Measurements from ENCODE around the gene CPVL. TPM values are rescaled to one million over a fixed set of nuclear protein-coding genes. Genes with fewer than 3 reads are reported as not detected.
A peak's percentile ranks its signal among the peaks of the same experiment; 100 is the strongest.

The CPVL gene
- total RNA-seq, 1 donor from 2014 or later: 22.2 TPM

GRCh38 chr7:29042824-29043231, 103.5 kb downstream of the CPVL start:
- FAIRE-seq: no peak
- no peaks in the 10 kb centered on the region for H3K27me3 ChIP-seq (ENCODE audit: insufficient read depth, low read length)
- no peaks in the 10 kb centered on the region for H3K9me3 ChIP-seq (ENCODE audit: insufficient read depth, low read depth, low read length)
- Mint-ChIP-seq H3K9me3 (ENCODE audit: unreplicated experiment) (peaks cover 2% of the 10 kb centered on the region), H3K36me3 (ENCODE audit: low read depth, unreplicated experiment) (no peaks in the 10 kb centered on the region), H3K27ac (ENCODE audit: unreplicated experiment) (no peak overlapping the region), H3K4me1 (ENCODE audit: low read depth, unreplicated experiment) (peaks cover 40% of the 10 kb centered on the region), H3K27me3 (ENCODE audit: low read depth, unreplicated experiment) (no peaks in the 10 kb centered on the region), H3K4me3 (ENCODE audit: unreplicated experiment) (no peak overlapping the region)
- no peak for TF ChIP-seq EZH2 (IDR thresholded peaks at IDR 0.05; ENCODE audit: insufficient read depth, low read length)
- TF ChIP-seq, protein P1, sequence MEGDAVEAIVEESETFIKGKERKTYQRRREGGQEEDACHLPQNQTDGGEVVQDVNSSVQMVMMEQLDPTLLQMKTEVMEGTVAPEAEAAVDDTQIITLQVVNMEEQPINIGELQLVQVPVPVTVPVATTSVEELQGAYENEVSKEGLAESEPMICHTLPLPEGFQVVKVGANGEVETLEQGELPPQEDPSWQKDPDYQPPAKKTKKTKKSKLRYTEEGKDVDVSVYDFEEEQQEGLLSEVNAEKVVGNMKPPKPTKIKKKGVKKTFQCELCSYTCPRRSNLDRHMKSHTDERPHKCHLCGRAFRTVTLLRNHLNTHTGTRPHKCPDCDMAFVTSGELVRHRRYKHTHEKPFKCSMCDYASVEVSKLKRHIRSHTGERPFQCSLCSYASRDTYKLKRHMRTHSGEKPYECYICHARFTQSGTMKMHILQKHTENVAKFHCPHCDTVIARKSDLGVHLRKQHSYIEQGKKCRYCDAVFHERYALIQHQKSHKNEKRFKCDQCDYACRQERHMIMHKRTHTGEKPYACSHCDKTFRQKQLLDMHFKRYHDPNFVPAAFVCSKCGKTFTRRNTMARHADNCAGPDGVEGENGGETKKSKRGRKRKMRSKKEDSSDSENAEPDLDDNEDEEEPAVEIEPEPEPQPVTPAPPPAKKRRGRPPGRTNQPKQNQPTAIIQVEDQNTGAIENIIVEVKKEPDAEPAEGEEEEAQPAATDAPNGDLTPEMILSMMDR (IDR thresholded peaks at IDR 0.05; ENCODE audit: insufficient read depth, low read depth, low read length): no peak
- no peak overlapping the region for H3K4me3 ChIP-seq (ENCODE audit: insufficient read depth, low read depth, low read length)
- peak; percentile 8 for DNase-seq (ENCODE audit: low read depth)
- H2AFZ ChIP-seq (ENCODE audit: low read depth, low read length): no peak overlapping the region
- H3K27ac ChIP-seq (ENCODE audit: low read depth, low read length): no peak overlapping the region
- peaks cover 21% of the 10 kb centered on the region for H3K4me1 ChIP-seq (ENCODE audit: insufficient read depth, low read length)
- H3K9ac ChIP-seq (ENCODE audit: low read length): no peak overlapping the region
- H3K4me2 ChIP-seq (ENCODE audit: low read length): no peak overlapping the region
- no peaks in the 10 kb centered on the region for H4K20me1 ChIP-seq (ENCODE audit: insufficient read depth, low read length)
- H3K36me3 ChIP-seq (ENCODE audit: insufficient read depth, low read length): no peaks in the 10 kb centered on the region
- no peaks in the 10 kb centered on the region for H3K79me2 ChIP-seq (ENCODE audit: insufficient read depth, low read length)

GRCh38 chr7:29041991-29042390, 104.3 kb downstream of the CPVL start:
- Histone ChIP-seq H3K27me3 (ENCODE audit: insufficient read depth, low read length) (no peaks in the 10 kb centered on the region), H3K4me3 (ENCODE audit: insufficient read depth, low read depth, low read length) (no peak overlapping the region), H3K4me1 (ENCODE audit: insufficient read depth, low read length) (peaks cover 23% of the 10 kb centered on the region), H3K79me2 (ENCODE audit: insufficient read depth, low read length) (no peaks in the 10 kb centered on the region), H4K20me1 (ENCODE audit: insufficient read depth, low read length) (no peaks in the 10 kb centered on the region), H3K4me2 (ENCODE audit: low read length) (no peak overlapping the region), H3K27ac (ENCODE audit: low read depth, low read length) (no peak overlapping the region), H3K9me3 (ENCODE audit: insufficient read depth, low read depth, low read length) (no peaks in the 10 kb centered on the region), H3K36me3 (ENCODE audit: insufficient read depth, low read length) (no peaks in the 10 kb centered on the region), H2AFZ (ENCODE audit: low read depth, low read length) (no peak overlapping the region), H3K9ac (ENCODE audit: low read length) (no peak overlapping the region)
- Mint-ChIP-seq H3K4me1 (ENCODE audit: low read depth, unreplicated experiment) (peaks cover 43% of the 10 kb centered on the region), H3K27me3 (ENCODE audit: low read depth, unreplicated experiment) (no peaks in the 10 kb centered on the region), H3K4me3 (ENCODE audit: unreplicated experiment) (no peak overlapping the region), H3K27ac (ENCODE audit: unreplicated experiment) (no peak overlapping the region), H3K9me3 (ENCODE audit: unreplicated experiment) (peaks cover 2% of the 10 kb centered on the region), H3K36me3 (ENCODE audit: low read depth, unreplicated experiment) (no peaks in the 10 kb centered on the region)
- DNase-seq (ENCODE audit: low read depth) (no peak), FAIRE-seq (no peak)
- TF ChIP-seq, protein P1 (IDR thresholded peaks at IDR 0.05; ENCODE audit: insufficient read depth, low read depth, low read length): no peak
- TF ChIP-seq EZH2 (IDR thresholded peaks at IDR 0.05; ENCODE audit: insufficient read depth, low read length): no peak

DNA sequence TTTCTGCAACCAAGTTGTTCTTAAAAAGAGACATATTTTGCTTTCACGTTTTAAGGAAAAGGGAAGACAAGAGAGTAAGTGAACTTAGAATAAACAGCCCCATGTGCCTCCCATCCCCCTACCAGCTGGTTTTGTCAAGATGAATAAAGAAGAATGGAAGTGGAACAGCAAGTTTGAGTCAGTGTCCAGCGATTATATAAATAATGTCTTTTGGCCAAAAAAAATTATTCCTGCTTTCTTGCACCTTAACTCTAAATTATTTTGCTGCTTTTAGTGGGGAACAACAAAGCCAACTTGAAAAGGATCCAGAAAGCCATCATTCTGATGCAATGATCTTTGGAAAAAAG, 105.8 kb downstream of the CPVL start:
- Mint-ChIP-seq H3K27ac (ENCODE audit: unreplicated experiment) (peak overlapping the region; percentile 86), H3K36me3 (ENCODE audit: low read depth, unreplicated experiment) (no peaks in the 10 kb centered on the region), H3K4me1 (ENCODE audit: low read depth, unreplicated experiment) (peaks cover 50% of the 10 kb centered on the region), H3K4me3 (ENCODE audit: unreplicated experiment) (no peak overlapping the region), H3K27me3 (ENCODE audit: low read depth, unreplicated experiment) (no peaks in the 10 kb centered on the region), H3K9me3 (ENCODE audit: unreplicated experiment) (peaks cover 2% of the 10 kb centered on the region)
- H3K79me2 ChIP-seq (ENCODE audit: insufficient read depth, low read length): no peaks in the 10 kb centered on the region
- H3K4me3 ChIP-seq (ENCODE audit: insufficient read depth, low read depth, low read length): no peak overlapping the region
- H2AFZ ChIP-seq (ENCODE audit: low read depth, low read length): no peak overlapping the region
- H4K20me1 ChIP-seq (ENCODE audit: insufficient read depth, low read length): no peaks in the 10 kb centered on the region
- DNase-seq (ENCODE audit: low read depth) (peak; percentile 42), FAIRE-seq (no peak)
- no peak overlapping the region for H3K27ac ChIP-seq (ENCODE audit: low read depth, low read length)
- no peak overlapping the region for H3K9ac ChIP-seq (ENCODE audit: low read length)
- H3K4me1 ChIP-seq (ENCODE audit: insufficient read depth, low read length): peaks cover 29% of the 10 kb centered on the region
- H3K27me3 ChIP-seq (ENCODE audit: insufficient read depth, low read length): no peaks in the 10 kb centered on the region
- peak overlapping the region; percentile 46 for H3K4me2 ChIP-seq (ENCODE audit: low read length)
- H3K36me3 ChIP-seq (ENCODE audit: insufficient read depth, low read length): no peaks in the 10 kb centered on the region
- TF ChIP-seq EZH2 (IDR thresholded peaks at IDR 0.05; ENCODE audit: insufficient read depth, low read length): no peak
- TF ChIP-seq, protein P1 (IDR thresholded peaks at IDR 0.05; ENCODE audit: insufficient read depth, low read depth, low read length): no peak
- H3K9me3 ChIP-seq (ENCODE audit: insufficient read depth, low read depth, low read length): no peaks in the 10 kb centered on the region
